HCT116 (cell line): ENCODE measurements around the gene CSTF3. TPM values are rescaled to one million over a fixed set of nuclear protein-coding genes. Genes with fewer than 3 reads are reported as not detected.

Experiments used
- ATAC-seq: fragments of 200-7000 bp; cut with Tn5 transposase; 2 replicates; pipeline ENCODE4 v1.9.1; 2020; ENCODE audit warnings: mild to moderate bottlenecking, moderate library complexity
- BruUV-seq: library from RNA; stranded (reverse); fragments of 400-500 nt; replicated peaks from 2 replicates; lab custom pipeline; 2021; lab: Mats Ljungman, UMichigan
- CTCF ChIA-PET: fragments of 300-600 bp; sonication (Branson Sonifier 250); formaldehyde crosslinking; loops from one replicate; lab custom pipeline; 2021; ENCODE audit warnings: antibody characterized with exemption; lab: Charles Lee
- POLR2A ChIA-PET: fragments of 300-600, 350-600 bp; sonication (Branson Sonifier 250); formaldehyde crosslinking; loops from one replicate; lab custom pipeline; 2021; ENCODE audit warnings: antibody characterized with exemption; lab: Charles Lee
- RAD21 ChIA-PET, 2 experiments: fragments of 300-600 bp; sonication (Branson Sonifier 250); formaldehyde crosslinking; loops; one replicate each; lab custom pipeline; 2023; ENCODE audit warnings: low total read pairs in 2 of 2; ENCODE audit not compliant: uncharacterized antibody in 2 of 2, unreplicated experiment in 2 of 2, low non-redundant PET in 1 of 2; lab: Charles Lee
- DNase-seq: peaks from one replicate; pipeline ENCODE4 v3.0.0-alpha.2; 2010; ENCODE audit warnings: low read depth, low spot score
- H2AFZ ChIP-seq: fragments of 200-600 bp; shearing (Covaris generic), sonication (generic); 2 replicates; pipeline ENCODE4 v1.6.1; 2017; ENCODE audit warnings: low read depth, mixed run types, mixed read lengths, antibody characterized with exemption, low read length; ENCODE audit not compliant: poor library complexity, severe bottlenecking
- H3K27ac ChIP-seq: 2 replicates; pipeline ENCODE4 v1.5.1; 2012; ENCODE audit warnings: low read depth, low read length
- H3K27me3 ChIP-seq: fragments of 200-600 bp; sonication (generic); 2 replicates; pipeline ENCODE4 v1.6.1; 2016; ENCODE audit warnings: mixed run types, low read length, mixed read lengths; ENCODE audit not compliant: insufficient read depth
- H3K36me3 ChIP-seq, 2 experiments: fragments of 200-500 bp in 1 of 2; fragments of 200-600 bp in 1 of 2; sonication (Bioruptor generic) in 1 of 2; sonication (generic) in 1 of 2; 2 replicates each; pipeline versions ENCODE4 v1.5.1 to v1.6.1; 2014 to 2016; ENCODE audit warnings: low read length in 2 of 2, inconsistent platforms in 1 of 2, mixed read lengths in 1 of 2, mixed run types in 1 of 2; ENCODE audit not compliant: insufficient read depth in 2 of 2, control insufficient read depth in 1 of 2
- H3K4me1 ChIP-seq, 2 experiments: fragments of 200-600 bp in 1 of 2; sonication (generic) in 1 of 2; 2 replicates each; pipeline versions ENCODE4 v1.5.1 to v1.6.1; 2012 to 2017; ENCODE audit warnings: low read length in 2 of 2, inconsistent platforms in 1 of 2, mild to moderate bottlenecking in 1 of 2, mixed read lengths in 1 of 2, mixed run types in 1 of 2, moderate library complexity in 1 of 2; ENCODE audit not compliant: insufficient read depth in 2 of 2, control insufficient read depth in 1 of 2
- H3K4me2 ChIP-seq: fragments of 200-600 bp; sonication (generic); 2 replicates; pipeline ENCODE4 v1.6.1; 2017; ENCODE audit warnings: mixed run types, low read length, mixed read lengths
- H3K4me3 ChIP-seq, 2 experiments: fragments of 200-600 bp in 1 of 2; sonication (generic) in 1 of 2; replicated peaks in 1 of 2; 2 replicates each; pipeline ENCODE4 v1.5.1; 2011 to 2016; ENCODE audit warnings: low read length in 2 of 2, control low read depth in 1 of 2, low read depth in 1 of 2, mild to moderate bottlenecking in 1 of 2, mixed read lengths in 1 of 2, mixed run types in 1 of 2
- H3K79me2 ChIP-seq: fragments of 200-600 bp; sonication (generic); 2 replicates; pipeline ENCODE4 v1.6.1; 2017; ENCODE audit warnings: mild to moderate bottlenecking, mixed run types, low read length, moderate library complexity, mixed read lengths; ENCODE audit not compliant: insufficient read depth
- H3K9ac ChIP-seq: fragments of 200-600 bp; sonication (generic); 2 replicates; pipeline ENCODE4 v1.6.1; 2016; ENCODE audit warnings: low read length, mixed read lengths
- H3K9me2 ChIP-seq: fragments of 200-600 bp; sonication (generic), shearing (Covaris generic); 2 replicates; pipeline ENCODE4 v1.6.1; 2017; ENCODE audit warnings: mixed run types, mild to moderate bottlenecking, moderate library complexity; ENCODE audit not compliant: insufficient read depth
- H3K9me3 ChIP-seq, 2 experiments: fragments of 200-500 bp in 1 of 2; fragments of 200-600 bp in 1 of 2; sonication (Bioruptor generic) in 1 of 2; sonication (generic) in 1 of 2; 2 replicates each; pipeline ENCODE4 v1.6.1; 2014 to 2017; ENCODE audit warnings: low read length in 2 of 2, mixed read lengths in 2 of 2, inconsistent platforms in 1 of 2, low read depth in 1 of 2, mild to moderate bottlenecking in 1 of 2, mixed run types in 1 of 2, moderate library complexity in 1 of 2; ENCODE audit not compliant: control insufficient read depth in 1 of 2, insufficient read depth in 1 of 2
- H4K20me1 ChIP-seq: fragments of 200-600 bp; sonication (generic), shearing (Covaris generic); 2 replicates; pipeline ENCODE4 v1.6.1; 2017; ENCODE audit warnings: mixed run types, mild to moderate bottlenecking, moderate library complexity; ENCODE audit not compliant: insufficient read depth
- ATF3 ChIP-seq: IDR thresholded peaks from 2 replicates; pipeline ENCODE4 v1.6.1; 2012
- CTCF ChIP-seq, 3 experiments: fragments of 200-600 bp in 1 of 3; sonication (generic) in 1 of 3; IDR thresholded peaks in 2 of 3; conservative IDR thresholded peaks in 1 of 3; 2 replicates each; pipeline ENCODE4 v1.5.1; 2012 to 2017; ENCODE audit warnings: low read depth in 2 of 3, low read length in 2 of 3, antibody characterized with exemption in 1 of 3, borderline replicate concordance in 1 of 3, control low read depth in 1 of 3, mild to moderate bottlenecking in 1 of 3, mixed read lengths in 1 of 3, mixed run types in 1 of 3, moderate library complexity in 1 of 3; ENCODE audit not compliant: insufficient read depth in 1 of 3
- RAD21 ChIP-seq: IDR thresholded peaks from 2 replicates; pipeline ENCODE4 v1.6.1; 2012; ENCODE audit warnings: low read depth, mild to moderate bottlenecking
- YY1 ChIP-seq: IDR thresholded peaks from 2 replicates; pipeline ENCODE4 v1.6.1; 2011; ENCODE audit warnings: low read length, low read depth, moderate library complexity, mild to moderate bottlenecking; ENCODE audit not compliant: insufficient replicate concordance; ENCODE audit errors: extremely low read depth
- ZBTB33 ChIP-seq: IDR thresholded peaks from 2 replicates; pipeline ENCODE4 v1.6.1; 2011; ENCODE audit warnings: mild to moderate bottlenecking, low read length, moderate library complexity; ENCODE audit not compliant: insufficient replicate concordance; ENCODE audit errors: extremely low read depth
- ZNF274 ChIP-seq: fragments of 200-500 bp; sonication (Bioruptor generic); IDR thresholded peaks from 2 replicates; pipeline ENCODE4 v1.6.1; 2014; ENCODE audit warnings: mild to moderate bottlenecking, low read depth, low read length, inconsistent platforms
- intact Hi-C: fragments of 100-400 bp; cut with micrococcal nuclease; formaldehyde crosslinking; loops from 2 replicates; pipeline ENCODE4 v1.10.0; 2022
- total RNA-seq: library from RNA; stranded (reverse); gene quantifications from one replicate; pipeline ENCODE4 v1.2.1, GENCODE V29; 2021; ENCODE audit not compliant: unreplicated experiment

Gene CSTF3
- total RNA-seq, 1 experiment from 2014 or later: 39.3 TPM

- H4K20me1 ChIP-seq: no peaks in the 10 kb centered on the region
- ChIA-PET POLR2A (no interaction called here), CTCF (interaction anchor here (0.6 to 2.0 kb wide), 20 partner anchors 9 to 677 kb away, joined by 3 to 18 read pairs (median 4); partner anchors contain the start of genes DEPDC7 and TCP11L1), RAD21 (interaction anchor here in 1 of 2 experiments (0.6 to 0.9 kb wide), 3 partner anchors 103 to 256 kb away, joined by 3 read pairs; no protein-coding TSS in a partner anchor)
- ATAC-seq (peak; percentile 72), DNase-seq (peak; percentile 28)
- H3K27me3 ChIP-seq: no peaks in the 10 kb centered on the region
- no peaks in the 10 kb centered on the region for H3K36me3 ChIP-seq
- TF ChIP-seq ATF3 (no peak), YY1 (no peak), RAD21 (peak; percentile 95), ZNF274 (no peak), CTCF (IDR thresholded peaks at IDR 0.05 in 2 of 3, conservative IDR thresholded peaks at IDR 0.05 in 1 of 3; ENCODE audit: borderline replicate concordance in 1 of 3, insufficient read depth in 1 of 3, low read depth in 2 of 3, low read length in 2 of 3) (peak; percentile 81 to 96 (median 93)), ZBTB33 (no peak)
- H2AFZ ChIP-seq: no peak overlapping the region
- BruUV-seq: no TSS peak
- no peaks in the 10 kb centered on the region for H3K9me2 ChIP-seq
- H3K9ac ChIP-seq: no peak overlapping the region
- H3K27ac ChIP-seq: no peak overlapping the region
- no peaks in the 10 kb centered on the region for H3K9me3 ChIP-seq
- intact Hi-C loops: loop anchor here (1.0 to 10.0 kb wide), 6 partner anchors 105 to 351 kb away; no protein-coding TSS in a partner anchor
- H3K4me2 ChIP-seq: no peak overlapping the region
- peaks cover 13 to 21% of the 10 kb centered on the region in 2 experiments for H3K4me1 ChIP-seq
- H3K4me3 ChIP-seq: no peak overlapping the region
- no peaks in the 10 kb centered on the region for H3K79me2 ChIP-seq
Observed at GRCh38 chr11:33065445-33066178, 95.7 kb downstream of the CSTF3 start.
